Astrocyte (in vitro differentiated cells and primary cell): ENCODE measurements around the gene ARHGAP25. TPM values are rescaled to one million over a fixed set of nuclear protein-coding genes. Genes with fewer than 3 reads are reported as not detected.

Source experiments
- DNase-seq: peaks from one replicate; pipeline ENCODE4 v3.0.0-alpha.2; 2010; ENCODE audit warnings: low read depth
- FAIRE-seq: peaks from 2 replicates; lab custom pipeline; 2011; peaks lifted over from hg19 to GRCh38; lab: Jason Lieb, UNC
- H2AFZ ChIP-seq: 2 replicates; pipeline ENCODE4 v1.6.0; 2012; ENCODE audit warnings: low read depth, low read length, inconsistent platforms
- H3K27ac ChIP-seq: 2 replicates; pipeline ENCODE4 v1.5.1; 2011; ENCODE audit warnings: low read depth, low read length, inconsistent platforms
- H3K27me3 ChIP-seq: 2 replicates; pipeline ENCODE4 v1.6.0; 2011; ENCODE audit warnings: low read length, inconsistent platforms; ENCODE audit not compliant: insufficient read depth
- H3K36me3 ChIP-seq: 2 replicates; pipeline ENCODE4 v1.5.1; 2011; ENCODE audit warnings: low read length, inconsistent platforms; ENCODE audit not compliant: insufficient read depth
- H3K4me1 ChIP-seq: 2 replicates; pipeline ENCODE4 v1.5.1; 2011; ENCODE audit warnings: low read length, inconsistent platforms; ENCODE audit not compliant: insufficient read depth
- H3K4me2 ChIP-seq: 2 replicates; pipeline ENCODE4 v1.6.0; 2012; ENCODE audit warnings: low read length, inconsistent platforms
- H3K4me3 ChIP-seq: 2 replicates; pipeline ENCODE4 v1.5.1; 2011; ENCODE audit warnings: low read depth, mild to moderate bottlenecking, low read length, inconsistent platforms; ENCODE audit not compliant: insufficient read depth
- H3K79me2 ChIP-seq: 2 replicates; pipeline ENCODE4 v1.6.0; 2012; ENCODE audit warnings: mild to moderate bottlenecking, low read length, inconsistent platforms; ENCODE audit not compliant: insufficient read depth
- H3K9ac ChIP-seq: 2 replicates; pipeline ENCODE4 v1.6.0; 2012; ENCODE audit warnings: mild to moderate bottlenecking, low read length, inconsistent platforms
- H3K9me3 ChIP-seq: 2 replicates; pipeline ENCODE4 v1.5.1; 2012; ENCODE audit warnings: low read depth, mild to moderate bottlenecking, low read length, inconsistent platforms; ENCODE audit not compliant: insufficient read depth
- H4K20me1 ChIP-seq: 2 replicates; pipeline ENCODE4 v1.6.0; 2012; ENCODE audit warnings: low read length, inconsistent platforms; ENCODE audit not compliant: insufficient read depth
- H3K27ac Mint-ChIP-seq: one replicate; pipeline ENCODE4 v1.8.0; 2021; ENCODE audit warnings: mild to moderate bottlenecking, mixed read lengths; ENCODE audit not compliant: unreplicated experiment
- H3K27me3 Mint-ChIP-seq: one replicate; pipeline ENCODE4 v1.8.0; 2021; ENCODE audit warnings: low read depth, mixed read lengths; ENCODE audit not compliant: unreplicated experiment
- H3K36me3 Mint-ChIP-seq: one replicate; pipeline ENCODE4 v1.8.0; 2021; ENCODE audit warnings: low read depth, mixed read lengths; ENCODE audit not compliant: unreplicated experiment
- H3K4me1 Mint-ChIP-seq: one replicate; pipeline ENCODE4 v1.8.0; 2021; ENCODE audit warnings: low read depth, mixed read lengths; ENCODE audit not compliant: unreplicated experiment
- H3K4me3 Mint-ChIP-seq: one replicate; pipeline ENCODE4 v1.8.0; 2021; ENCODE audit warnings: mild to moderate bottlenecking, moderate library complexity, mixed read lengths; ENCODE audit not compliant: unreplicated experiment
- H3K9me3 Mint-ChIP-seq: one replicate; pipeline ENCODE4 v1.8.0; 2021; ENCODE audit warnings: mild to moderate bottlenecking, mixed read lengths; ENCODE audit not compliant: unreplicated experiment
- EZH2 ChIP-seq: IDR thresholded peaks from 2 replicates; pipeline ENCODE4 v1.6.1; 2012; ENCODE audit warnings: mild to moderate bottlenecking, low read length, inconsistent platforms; ENCODE audit not compliant: insufficient read depth
- total RNA-seq: library from RNA; stranded (reverse); gene quantifications from 2 replicates; pipeline ENCODE4 v1.2.1, GENCODE V29; 2021
- TF ChIP-seq, protein P1 (sequence below): IDR thresholded peaks from 2 replicates; pipeline ENCODE4 v1.5.1; 2011; ENCODE audit warnings: low read depth, mild to moderate bottlenecking, inconsistent platforms, low read length, moderate library complexity; ENCODE audit not compliant: insufficient read depth

Gene ARHGAP25
- total RNA-seq, 1 donor from 2014 or later = 0.30 TPM

DNA sequence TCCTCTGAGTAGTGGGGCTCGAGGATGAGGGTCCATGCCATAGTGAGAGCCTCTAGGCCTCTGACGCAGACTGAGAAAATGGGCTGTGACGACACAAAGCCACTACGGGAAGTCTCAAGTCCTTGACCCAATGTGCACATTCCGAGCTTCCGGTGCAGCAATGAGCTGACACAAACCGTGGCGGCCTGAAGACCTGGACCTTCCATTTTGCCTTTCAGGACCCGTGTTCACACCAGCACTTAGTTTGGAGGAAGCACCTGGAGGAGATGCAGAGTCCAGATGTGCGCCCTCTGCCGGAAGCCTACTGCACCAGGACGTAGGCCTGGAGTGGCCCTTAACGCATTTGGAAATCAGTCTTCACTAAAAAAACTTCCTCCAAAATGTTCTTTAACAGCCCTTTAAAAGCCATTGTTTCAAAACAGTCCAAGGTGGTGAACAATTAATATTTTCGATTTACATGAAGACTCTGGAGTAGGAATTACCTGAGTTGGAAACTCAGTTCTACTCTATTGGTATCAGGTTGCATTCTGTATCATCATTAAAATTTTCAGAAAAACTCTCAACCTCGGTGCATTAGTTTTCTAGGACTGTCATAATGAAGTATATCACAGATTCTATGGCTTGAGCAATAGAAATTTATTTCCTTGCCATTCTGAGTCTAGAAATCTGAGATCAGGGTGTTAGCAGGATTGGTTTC is 102.7 kb downstream of the ARHGAP25 start:
- H3K36me3 Mint-ChIP-seq = no peaks in the 10 kb centered on the region
- DNase-seq = no peak

GRCh38 chr2:68837861-68838341 is 103.3 kb downstream of the ARHGAP25 start:
- H3K4me3 ChIP-seq = no peak overlapping the region
- peaks cover 3% of the 10 kb centered on the region for H3K27me3 ChIP-seq
- no peak overlapping the region for H2AFZ ChIP-seq
- DNase-seq (peak; percentile 86), FAIRE-seq (no peak)
- Mint-ChIP-seq H3K9me3 (no peaks in the 10 kb centered on the region), H3K36me3 (no peaks in the 10 kb centered on the region), H3K4me1 (no peaks in the 10 kb centered on the region), H3K27ac (no peak overlapping the region), H3K27me3 (no peaks in the 10 kb centered on the region), H3K4me3 (no peak overlapping the region)
- H3K27ac ChIP-seq = no peak overlapping the region
- H3K4me1 ChIP-seq = peaks cover 7% of the 10 kb centered on the region
- no peak overlapping the region for H3K9ac ChIP-seq
- H3K36me3 ChIP-seq = no peaks in the 10 kb centered on the region
- H3K79me2 ChIP-seq = no peaks in the 10 kb centered on the region
- TF ChIP-seq, protein P1, sequence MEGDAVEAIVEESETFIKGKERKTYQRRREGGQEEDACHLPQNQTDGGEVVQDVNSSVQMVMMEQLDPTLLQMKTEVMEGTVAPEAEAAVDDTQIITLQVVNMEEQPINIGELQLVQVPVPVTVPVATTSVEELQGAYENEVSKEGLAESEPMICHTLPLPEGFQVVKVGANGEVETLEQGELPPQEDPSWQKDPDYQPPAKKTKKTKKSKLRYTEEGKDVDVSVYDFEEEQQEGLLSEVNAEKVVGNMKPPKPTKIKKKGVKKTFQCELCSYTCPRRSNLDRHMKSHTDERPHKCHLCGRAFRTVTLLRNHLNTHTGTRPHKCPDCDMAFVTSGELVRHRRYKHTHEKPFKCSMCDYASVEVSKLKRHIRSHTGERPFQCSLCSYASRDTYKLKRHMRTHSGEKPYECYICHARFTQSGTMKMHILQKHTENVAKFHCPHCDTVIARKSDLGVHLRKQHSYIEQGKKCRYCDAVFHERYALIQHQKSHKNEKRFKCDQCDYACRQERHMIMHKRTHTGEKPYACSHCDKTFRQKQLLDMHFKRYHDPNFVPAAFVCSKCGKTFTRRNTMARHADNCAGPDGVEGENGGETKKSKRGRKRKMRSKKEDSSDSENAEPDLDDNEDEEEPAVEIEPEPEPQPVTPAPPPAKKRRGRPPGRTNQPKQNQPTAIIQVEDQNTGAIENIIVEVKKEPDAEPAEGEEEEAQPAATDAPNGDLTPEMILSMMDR = no peak
- TF ChIP-seq EZH2 = no peak
- no peaks in the 10 kb centered on the region for H3K9me3 ChIP-seq
- H3K4me2 ChIP-seq = peak overlapping the region; percentile 12
- H4K20me1 ChIP-seq = no peaks in the 10 kb centered on the region

More for the DNA sequence above, 102.7 kb downstream of the ARHGAP25 start:
- peaks cover 4% of the 10 kb centered on the region for H3K4me1 Mint-ChIP-seq
- H3K4me3 Mint-ChIP-seq = no peak overlapping the region
- no peak for FAIRE-seq
- no peaks in the 10 kb centered on the region for H3K9me3 Mint-ChIP-seq
- H3K27me3 Mint-ChIP-seq = no peaks in the 10 kb centered on the region
- H4K20me1 ChIP-seq = no peaks in the 10 kb centered on the region
- no peaks in the 10 kb centered on the region for H3K9me3 ChIP-seq
- no peak overlapping the region for H2AFZ ChIP-seq
- no peak overlapping the region for H3K9ac ChIP-seq
- H3K4me3 ChIP-seq = no peak overlapping the region
- H3K36me3 ChIP-seq = no peaks in the 10 kb centered on the region
- H3K27ac ChIP-seq = no peak overlapping the region
- H3K79me2 ChIP-seq = no peaks in the 10 kb centered on the region
- TF ChIP-seq, protein P1 = peak; percentile 50
- no peak for TF ChIP-seq EZH2
- peaks cover 13% of the 10 kb centered on the region for H3K4me1 ChIP-seq
- H3K27me3 ChIP-seq = no peaks in the 10 kb centered on the region
- no peak overlapping the region for H3K27ac Mint-ChIP-seq
- H3K4me2 ChIP-seq = no peak overlapping the region

- no peaks in the 10 kb centered on the region for H4K20me1 ChIP-seq
- peaks cover 6% of the 10 kb centered on the region for H3K4me1 ChIP-seq
- H3K27me3 Mint-ChIP-seq = no peaks in the 10 kb centered on the region
- H2AFZ ChIP-seq = no peak overlapping the region
- H3K4me3 Mint-ChIP-seq = no peak overlapping the region
- no peaks in the 10 kb centered on the region for H3K4me1 Mint-ChIP-seq
- no peak overlapping the region for H3K4me2 ChIP-seq
- H3K27me3 ChIP-seq = peaks cover 8% of the 10 kb centered on the region
- H3K27ac ChIP-seq = no peak overlapping the region
- H3K36me3 Mint-ChIP-seq = no peaks in the 10 kb centered on the region
- no peaks in the 10 kb centered on the region for H3K9me3 ChIP-seq
- H3K9me3 Mint-ChIP-seq = no peaks in the 10 kb centered on the region
- no peaks in the 10 kb centered on the region for H3K79me2 ChIP-seq
- H3K4me3 ChIP-seq = no peak overlapping the region
- no peak overlapping the region for H3K9ac ChIP-seq
- DNase-seq (no peak), FAIRE-seq (no peak)
- H3K36me3 ChIP-seq = no peaks in the 10 kb centered on the region
- TF ChIP-seq, protein P1 = no peak
- no peak for TF ChIP-seq EZH2
- no peak overlapping the region for H3K27ac Mint-ChIP-seq
Observed at GRCh38 chr2:68838641-68839040, 104.0 kb downstream of the ARHGAP25 start.
